GM18858 (cell line): ENCODE results near the gene ARHGAP6.

Source experiments
- ATAC-seq: cut with Tn5 transposase; IDR thresholded peaks from one replicate; pipeline ENCODE4 v1.9.1; 2021; ENCODE audit not compliant: unreplicated experiment

Gene ARHGAP6, protein sequence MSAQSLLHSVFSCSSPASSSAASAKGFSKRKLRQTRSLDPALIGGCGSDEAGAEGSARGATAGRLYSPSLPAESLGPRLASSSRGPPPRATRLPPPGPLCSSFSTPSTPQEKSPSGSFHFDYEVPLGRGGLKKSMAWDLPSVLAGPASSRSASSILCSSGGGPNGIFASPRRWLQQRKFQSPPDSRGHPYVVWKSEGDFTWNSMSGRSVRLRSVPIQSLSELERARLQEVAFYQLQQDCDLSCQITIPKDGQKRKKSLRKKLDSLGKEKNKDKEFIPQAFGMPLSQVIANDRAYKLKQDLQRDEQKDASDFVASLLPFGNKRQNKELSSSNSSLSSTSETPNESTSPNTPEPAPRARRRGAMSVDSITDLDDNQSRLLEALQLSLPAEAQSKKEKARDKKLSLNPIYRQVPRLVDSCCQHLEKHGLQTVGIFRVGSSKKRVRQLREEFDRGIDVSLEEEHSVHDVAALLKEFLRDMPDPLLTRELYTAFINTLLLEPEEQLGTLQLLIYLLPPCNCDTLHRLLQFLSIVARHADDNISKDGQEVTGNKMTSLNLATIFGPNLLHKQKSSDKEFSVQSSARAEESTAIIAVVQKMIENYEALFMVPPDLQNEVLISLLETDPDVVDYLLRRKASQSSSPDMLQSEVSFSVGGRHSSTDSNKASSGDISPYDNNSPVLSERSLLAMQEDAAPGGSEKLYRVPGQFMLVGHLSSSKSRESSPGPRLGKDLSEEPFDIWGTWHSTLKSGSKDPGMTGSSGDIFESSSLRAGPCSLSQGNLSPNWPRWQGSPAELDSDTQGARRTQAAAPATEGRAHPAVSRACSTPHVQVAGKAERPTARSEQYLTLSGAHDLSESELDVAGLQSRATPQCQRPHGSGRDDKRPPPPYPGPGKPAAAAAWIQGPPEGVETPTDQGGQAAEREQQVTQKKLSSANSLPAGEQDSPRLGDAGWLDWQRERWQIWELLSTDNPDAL (N-terminal part only)

DNA sequence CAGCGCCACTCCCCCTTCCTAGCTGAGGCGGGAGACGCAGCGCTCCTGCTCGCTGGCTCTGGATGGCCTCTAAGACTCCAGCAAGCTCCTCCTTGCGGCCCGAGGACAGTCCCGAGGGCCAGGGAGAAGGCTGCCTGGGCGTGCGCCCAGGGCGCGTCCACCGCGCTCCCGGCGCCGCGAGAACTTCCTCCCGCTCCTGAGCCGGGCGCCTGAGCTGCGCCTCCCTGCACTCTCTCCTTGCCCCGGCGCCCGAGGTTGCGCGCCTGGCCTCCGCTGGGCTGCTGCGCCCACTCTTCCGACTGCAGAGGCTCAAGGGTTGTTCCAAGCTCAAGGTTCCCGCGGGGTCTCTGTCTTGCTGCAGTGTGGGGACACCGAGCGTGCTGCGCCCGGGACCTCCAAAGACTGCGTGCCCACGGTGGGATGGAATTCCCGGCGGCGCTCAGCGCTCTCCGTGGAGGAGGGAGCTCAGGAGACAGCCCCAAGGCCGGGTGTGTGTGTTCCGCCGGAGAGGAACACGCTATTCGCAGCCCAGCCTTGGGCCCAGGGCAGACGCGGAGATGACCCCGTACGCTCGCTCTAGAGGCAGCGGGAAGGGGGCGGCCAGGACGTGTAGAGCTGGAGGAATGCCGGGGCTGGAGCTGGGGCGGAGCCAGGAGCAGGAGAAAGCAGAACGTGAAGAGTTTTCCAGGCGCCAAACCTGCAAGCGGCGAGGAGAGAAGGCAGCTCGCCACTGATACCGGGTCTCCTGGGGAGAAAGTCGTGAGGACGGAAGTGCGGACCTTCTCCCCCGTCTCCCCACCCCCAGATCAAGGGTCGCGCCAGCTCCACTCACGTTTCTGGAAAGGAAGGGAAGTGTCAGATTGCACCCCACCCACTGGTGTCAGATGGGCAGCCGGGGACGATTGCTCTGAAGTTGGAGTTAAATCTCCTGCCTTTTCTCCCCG, at the start of gene ARHGAP6:
Gene ARHGAP6, minus strand, starts transcription at position 753 of the 944 bp plus-strand sequence. CDS start 1,092 bp downstream, outside the sequence.
- no peak for ATAC-seq

DNA sequence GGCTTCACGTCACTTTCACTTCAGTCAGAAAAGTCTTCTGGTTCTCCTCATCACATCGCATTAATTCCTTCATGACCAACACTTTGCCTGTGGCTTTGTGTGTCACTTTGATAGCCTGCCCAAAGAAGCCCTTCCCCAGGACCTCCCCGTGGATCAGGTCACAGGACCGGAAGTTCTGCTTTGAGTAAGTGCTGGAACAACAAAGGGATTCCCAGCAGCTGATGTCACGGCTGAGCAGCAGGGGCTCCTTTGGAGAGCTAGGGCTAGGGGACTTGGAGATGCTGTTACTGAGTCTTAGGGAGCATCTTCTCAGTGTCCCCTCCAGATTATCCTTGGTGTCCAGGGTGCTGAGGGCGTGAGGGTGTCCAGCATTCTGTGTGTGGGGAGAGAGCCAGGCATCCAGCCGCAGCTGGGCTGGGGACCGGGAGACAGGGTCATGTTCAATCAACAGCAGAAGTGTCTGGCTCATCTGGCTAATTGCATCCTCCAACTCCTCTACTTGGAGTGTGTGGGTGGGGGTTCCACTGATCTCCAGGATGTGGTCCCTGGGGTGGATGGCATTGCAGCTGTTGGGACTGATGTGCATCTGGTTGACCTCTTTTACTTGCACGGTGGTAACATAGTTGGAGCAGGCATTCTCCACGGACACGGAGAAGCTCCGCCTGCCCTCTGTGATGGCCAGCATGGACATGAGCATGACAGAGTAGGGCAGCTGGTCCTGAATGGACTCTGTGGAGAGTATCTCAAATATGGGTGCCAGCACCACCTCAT, 39.2 kb upstream of the ARHGAP6 start:
- no peak for ATAC-seq

DNA sequence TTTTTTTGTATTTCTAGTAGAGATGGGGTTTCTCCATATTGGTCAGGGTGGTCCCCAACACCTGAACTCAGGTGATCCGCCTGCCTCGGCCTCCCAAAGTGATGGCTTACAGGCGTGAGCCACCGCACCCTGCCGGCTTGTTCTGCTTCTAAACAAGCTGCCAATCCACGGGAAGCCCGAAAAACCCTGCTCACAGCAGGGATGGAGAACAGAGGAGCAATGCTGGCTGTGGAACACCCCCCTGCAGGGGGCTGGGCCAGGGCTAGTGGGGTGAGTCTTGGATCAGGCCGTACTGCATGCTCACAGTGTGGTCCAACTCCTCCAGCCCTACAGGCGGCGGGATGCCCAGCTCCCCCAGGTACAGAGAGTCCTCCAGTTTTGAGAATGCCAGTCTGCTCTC, 38.1 kb upstream of the ARHGAP6 start:
- ATAC-seq: no peak

DNA sequence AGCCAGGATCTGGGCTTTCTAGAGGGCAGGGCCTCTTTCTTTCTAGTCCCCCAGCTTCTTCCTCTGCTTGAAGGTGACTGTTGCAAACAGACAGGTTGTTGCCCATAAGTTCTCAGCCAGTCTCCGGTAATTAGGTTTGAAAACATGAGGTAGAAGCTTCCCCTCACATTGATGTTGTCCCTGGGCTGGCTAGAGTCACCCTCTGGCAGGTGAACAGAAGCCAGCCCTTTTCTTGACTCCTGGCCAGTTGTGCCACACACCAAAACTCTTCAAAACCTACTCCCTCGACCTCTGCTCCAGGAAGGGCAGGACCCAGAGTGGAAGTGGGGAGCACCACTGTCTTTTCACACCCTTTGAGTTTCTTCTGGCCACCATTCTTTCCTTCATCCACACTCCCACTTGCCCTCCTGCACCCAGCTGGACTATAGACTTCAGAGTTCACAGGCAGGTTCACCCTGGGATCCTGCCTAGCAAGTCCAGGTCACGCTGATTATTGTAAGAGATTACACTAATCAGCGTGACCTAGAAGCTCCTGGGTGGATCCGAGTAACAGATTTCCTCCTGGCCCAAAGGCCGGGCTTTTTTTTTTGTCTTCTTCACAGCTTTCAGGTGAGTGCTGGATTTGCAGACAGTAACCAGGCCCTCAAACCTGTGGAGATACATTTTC, 37.4 kb upstream of the ARHGAP6 start:
- no peak for ATAC-seq

DNA sequence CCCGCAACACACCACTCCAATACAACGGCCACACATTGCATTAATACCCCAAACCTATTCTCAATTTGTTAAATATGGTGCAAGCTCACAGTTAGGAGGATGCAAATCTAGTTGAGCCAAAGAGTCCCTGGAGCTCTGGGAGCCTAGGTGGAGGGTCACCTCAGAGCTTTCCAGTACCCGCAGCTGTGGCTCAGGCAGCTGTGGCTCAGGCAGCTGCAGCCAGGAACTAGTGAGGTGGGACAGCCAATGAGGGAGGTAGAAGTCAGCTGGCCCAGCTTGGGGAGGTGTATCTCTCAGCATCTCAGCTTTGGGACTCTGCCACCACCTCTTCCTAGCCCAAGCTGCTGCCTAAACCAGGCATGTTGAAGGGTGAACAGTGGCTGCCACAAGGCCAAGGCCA, 36.7 kb upstream of the ARHGAP6 start:
- no peak for ATAC-seq

DNA sequence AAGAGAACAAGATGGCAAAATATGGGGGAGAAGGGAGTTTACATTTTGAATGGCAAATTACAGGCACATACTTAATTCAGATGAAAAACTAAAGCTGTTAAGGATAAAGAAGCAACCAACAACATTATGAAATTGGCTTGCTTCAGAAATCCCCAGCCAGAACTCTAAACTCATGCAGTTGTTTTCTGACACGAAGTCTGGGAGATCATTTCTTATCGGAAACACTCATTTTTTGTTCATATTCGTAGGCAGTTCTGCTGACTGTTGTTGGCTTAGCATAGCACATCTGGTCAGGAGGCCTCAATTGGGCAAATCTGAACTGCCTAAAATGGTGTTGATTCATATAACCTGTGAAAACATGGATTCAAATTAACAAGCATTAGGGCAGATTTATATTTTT, 33.0 kb upstream of the ARHGAP6 start:
- no peak for ATAC-seq

DNA sequence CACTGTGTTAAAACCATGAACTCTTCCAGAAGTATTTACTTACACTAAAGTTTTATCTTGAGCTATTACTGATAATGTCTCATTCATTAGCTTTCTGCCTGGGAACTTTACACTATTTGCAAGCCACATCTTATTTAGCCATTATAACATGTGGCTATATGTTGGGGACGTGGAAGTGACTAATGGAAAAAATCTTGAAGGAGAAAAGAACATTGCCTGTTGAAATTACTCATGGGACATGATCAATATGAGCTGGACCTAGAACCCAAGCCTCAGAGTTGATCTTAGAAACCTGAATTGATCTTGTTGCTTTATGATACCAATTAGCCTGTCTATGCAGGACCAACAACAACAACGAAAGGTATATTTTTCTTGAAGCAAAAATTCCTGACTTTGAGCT, 22.5 kb upstream of the ARHGAP6 start:
- no peak for ATAC-seq

DNA sequence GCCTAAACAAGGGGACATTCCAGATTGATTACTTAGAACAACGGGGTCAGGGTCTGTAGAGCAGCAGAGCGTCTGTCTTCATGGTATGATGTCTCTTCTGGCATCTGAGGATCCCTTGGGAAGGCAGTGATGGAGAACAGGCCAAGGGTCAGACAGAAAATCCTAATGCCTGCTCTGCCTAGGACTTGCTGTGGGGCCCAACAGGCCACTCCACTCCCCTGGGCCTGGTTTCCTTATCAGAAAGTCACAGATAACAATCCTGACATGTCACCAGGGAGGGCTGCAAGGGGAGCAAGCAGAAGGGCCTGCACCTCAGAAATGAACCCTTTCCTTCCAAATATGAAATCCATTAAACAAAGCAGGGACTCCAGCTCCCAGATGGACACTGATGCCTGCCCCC, 21.4 kb upstream of the ARHGAP6 start:
- no peak for ATAC-seq

DNA sequence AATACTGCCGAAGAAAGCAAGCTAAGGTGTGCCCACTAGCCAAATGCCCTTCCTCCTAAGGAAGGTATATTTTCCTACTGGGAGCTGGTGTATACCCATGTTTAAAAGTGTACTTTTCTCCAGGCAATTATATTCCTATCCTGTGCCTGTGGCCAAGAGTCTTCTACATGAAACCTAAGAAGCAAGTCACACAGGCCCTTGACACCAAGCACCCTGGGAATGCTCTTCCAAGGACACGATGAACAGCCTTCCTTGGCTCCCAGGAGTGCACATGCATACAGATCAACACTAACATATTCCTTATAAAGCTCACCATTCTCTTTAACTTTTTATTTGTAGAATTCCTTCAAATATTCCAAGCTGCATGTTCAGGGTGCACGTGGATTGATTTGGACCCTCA, 17.3 kb upstream of the ARHGAP6 start:
- ATAC-seq: no peak

DNA sequence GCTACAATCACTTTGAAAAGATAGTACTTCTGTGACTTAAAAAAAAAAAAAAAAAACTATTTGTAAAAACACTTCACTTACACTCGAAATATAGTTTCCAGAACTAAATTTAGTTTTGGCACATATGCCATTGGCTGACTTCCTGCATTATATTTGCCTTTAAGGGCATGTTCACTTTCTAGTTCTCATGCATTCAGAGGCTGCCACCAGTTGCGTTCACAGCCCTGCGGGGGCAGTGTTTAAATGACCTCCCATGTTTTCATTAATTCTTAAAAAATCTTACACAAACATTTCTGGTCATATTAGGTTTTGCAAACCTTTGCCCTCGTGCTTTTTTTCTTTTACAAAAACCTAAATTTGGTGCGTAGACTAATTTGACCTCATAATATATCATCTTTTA, 12.4 kb upstream of the ARHGAP6 start:
- no peak for ATAC-seq

DNA sequence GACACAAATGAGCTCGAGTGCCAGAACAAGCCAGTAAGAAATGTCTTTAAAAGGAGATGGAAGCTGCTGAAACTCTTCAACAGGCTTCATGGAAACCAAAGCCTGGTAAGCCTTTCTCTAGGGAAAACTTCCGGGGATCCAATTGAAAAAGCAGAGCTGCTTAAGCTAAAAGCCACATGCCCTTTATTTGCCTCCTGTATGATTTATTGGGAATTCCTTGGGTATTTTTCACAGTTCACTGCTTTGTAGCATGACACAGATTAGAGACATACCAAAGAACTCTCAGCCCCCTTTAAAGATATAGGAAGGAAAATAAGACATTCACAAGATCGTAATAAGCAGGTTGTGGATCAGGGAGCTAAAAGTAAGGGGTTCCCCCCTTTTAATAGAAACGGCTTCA, 6.5 kb upstream of the ARHGAP6 start:
- ATAC-seq: no peak

DNA sequence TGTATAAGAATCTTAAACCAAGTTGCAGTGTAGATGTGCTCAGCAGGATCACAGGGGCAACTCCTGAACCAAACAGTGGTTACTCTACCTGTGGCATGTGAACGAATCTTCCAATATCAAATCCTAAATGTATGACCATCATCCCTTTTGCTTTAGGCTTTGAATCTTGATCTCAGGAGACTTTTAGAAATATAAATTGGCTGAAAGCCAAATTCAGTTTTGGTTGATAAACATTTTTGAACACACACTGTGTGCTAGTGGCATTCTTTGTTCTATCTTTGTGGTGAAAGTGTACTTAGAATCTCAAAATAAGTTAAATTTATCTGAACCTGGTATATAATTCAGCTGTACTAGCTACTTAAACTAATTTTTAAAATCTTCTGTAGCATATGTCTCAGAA, 4.6 kb upstream of the ARHGAP6 start:
- no peak for ATAC-seq

DNA sequence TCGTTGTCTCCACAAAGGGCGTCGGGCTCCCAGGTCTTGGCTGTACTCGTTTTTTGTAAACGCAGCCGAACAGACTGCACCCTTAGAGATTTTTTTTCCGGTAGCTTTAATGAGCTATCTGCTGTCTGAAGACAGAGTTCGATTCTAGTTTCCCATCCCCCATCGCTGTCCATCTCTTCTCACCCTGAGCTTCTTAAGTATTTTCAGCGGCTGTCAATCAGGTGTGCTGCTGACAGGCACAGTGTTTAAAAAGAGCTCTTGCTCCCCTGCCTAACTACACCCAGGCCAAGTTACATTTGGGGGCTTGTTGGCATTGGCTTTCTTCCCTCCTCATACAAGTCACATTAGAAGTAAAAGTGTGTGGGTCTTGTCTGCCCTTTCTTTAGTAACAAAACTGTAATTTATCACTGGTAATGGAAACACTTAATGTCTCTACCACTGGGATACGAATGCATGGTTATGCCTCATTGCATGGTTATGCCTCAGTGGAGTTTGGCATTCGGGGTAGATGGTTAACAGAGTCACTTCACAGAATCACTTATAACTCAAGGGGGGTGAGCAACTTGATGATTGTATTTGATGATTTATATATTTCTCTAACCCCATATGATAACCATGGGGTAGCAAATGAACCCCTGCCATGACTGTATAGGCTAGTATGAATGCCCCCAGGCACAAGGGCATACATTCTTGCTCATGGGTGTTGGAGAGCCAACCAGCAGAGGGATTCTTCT, 1.4 kb upstream of the ARHGAP6 start:
- no peak for ATAC-seq

DNA sequence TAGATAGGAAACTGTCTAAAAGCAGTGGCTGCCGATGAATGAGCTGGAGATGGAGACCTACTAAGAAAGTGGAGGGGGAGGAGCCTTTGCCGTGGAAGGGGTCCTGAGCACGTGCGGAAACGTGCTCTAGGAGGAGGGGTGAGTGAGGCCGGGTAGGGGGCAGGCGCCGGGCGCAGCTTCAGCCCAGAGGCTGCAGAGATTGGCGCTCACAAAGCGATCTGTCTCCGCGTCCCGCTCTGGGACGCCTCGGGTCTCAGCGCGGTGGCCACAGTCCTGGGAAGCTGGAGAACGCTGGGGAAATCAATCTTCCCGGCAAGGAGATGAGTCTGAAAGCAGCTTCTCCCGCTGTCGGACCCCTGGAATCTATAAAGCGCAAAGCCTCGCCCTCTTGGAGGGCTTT, 444 bp upstream of the ARHGAP6 start:
- ATAC-seq: no peak

DNA sequence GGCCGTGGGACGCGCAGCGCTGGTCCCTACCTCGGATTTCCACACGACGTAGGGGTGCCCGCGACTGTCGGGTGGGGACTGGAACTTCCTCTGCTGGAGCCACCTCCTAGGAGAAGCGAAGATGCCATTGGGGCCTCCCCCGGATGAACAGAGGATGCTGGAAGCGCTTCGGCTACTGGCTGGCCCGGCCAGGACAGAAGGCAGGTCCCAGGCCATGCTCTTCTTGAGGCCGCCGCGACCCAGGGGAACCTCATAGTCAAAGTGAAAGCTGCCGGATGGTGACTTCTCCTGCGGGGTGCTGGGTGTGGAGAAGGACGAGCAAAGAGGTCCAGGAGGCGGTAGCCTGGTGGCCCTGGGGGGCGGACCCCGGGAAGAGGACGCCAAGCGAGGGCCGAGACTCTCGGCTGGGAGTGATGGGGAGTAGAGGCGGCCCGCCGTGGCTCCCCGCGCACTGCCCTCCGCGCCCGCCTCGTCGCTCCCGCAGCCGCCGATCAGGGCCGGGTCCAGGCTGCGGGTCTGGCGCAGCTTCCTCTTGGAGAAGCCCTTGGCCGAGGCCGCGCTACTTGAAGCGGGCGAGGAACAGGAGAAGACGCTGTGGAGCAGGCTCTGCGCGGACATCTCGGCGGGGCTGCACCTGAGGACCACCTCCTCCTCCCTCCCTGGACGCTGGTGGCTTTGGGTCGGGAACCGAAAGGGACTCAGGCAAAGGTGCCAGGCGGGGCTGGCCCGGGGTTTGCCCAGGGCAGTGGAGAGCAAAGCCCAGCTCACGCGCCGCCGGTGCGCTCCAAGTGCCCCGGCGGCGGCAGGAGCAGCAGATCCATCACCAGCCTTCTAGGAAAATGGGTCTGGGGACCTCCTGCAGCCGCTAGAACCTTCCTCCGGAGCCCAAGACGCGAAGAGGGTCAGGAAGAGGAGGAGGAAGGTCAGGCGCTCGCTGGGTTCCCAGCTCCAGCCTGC, 1.2 kb downstream of the ARHGAP6 start:
- no peak for ATAC-seq

DNA sequence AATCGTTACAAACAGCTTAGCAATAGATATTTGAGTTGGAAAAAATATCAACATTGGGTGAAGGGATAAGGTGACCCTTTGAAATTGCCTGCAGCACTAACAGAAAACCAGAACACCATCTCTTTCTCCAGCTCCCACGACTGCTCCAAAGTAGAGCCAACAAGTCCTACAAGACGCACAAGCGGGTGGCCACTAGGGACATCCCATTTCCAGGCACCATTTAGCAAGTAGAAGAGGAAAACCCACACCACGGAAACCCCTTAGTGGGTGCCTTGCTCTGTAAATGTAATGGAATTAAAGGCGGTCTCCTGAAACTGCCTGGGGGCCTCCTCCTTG, 1.9 kb downstream of the ARHGAP6 start:
- ATAC-seq: no peak

DNA sequence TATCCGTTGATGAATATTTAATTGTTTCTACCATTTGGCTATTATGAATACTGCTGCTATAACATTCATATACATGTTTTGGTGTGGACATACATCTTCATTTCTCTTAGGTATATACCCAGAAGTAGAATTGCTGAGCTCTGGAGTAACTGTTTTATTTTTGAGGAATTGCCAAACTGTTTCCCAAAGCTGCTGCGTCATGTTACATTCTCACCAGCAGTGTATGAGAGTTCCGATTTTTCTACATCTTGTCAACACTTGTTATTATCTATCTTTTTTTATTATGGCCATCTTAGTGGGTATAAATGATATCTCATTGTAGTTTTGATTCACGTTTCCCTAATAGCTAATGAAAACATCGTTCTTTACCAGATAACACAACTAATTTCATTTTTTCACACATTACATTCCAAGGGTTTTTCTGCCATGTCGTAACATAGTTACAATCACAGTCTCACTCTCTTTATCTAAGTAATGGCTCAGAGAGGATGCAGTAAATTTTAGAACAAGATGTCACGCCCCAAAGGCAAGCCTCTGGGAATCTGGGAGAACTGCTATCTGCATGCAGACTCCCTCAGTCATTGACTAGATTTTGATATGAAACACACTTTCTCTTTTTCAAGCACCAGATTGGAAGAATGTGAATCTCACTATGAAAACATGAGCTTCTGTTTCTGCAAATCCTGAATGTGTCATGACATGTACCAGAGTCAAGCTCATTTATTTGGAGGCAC, 10.3 kb downstream of the ARHGAP6 start:
- ATAC-seq: no peak
